H9 (cell line): Measurements from ENCODE around the gene BACE1-AS. TPM values are rescaled to one million over a fixed set of nuclear protein-coding genes. Genes with fewer than 3 reads are reported as not detected.

ENCODE experiments used
- DNase-seq: peaks from one replicate; pipeline ENCODE4 v3.0.0-alpha.2; 2017
- H2AFZ ChIP-seq: one replicate; pipeline ENCODE4 v1.6.1; 2013; ENCODE audit warnings: mild to moderate bottlenecking, low read length, control low read depth, moderate library complexity
- H2AK5ac ChIP-seq: 2 replicates; pipeline ENCODE4 v1.6.1; 2013; ENCODE audit warnings: low read length, control low read depth, mixed read lengths; ENCODE audit not compliant: insufficient read length
- H2BK120ac ChIP-seq: one replicate; pipeline ENCODE4 v1.6.1; 2013; ENCODE audit warnings: low read depth, mild to moderate bottlenecking, low read length, control low read depth, inconsistent platforms; ENCODE audit not compliant: poor library complexity, severe bottlenecking
- H2BK12ac ChIP-seq: 2 replicates; pipeline ENCODE4 v1.6.1; 2013; ENCODE audit warnings: low read length, control low read depth, mixed read lengths, low read depth; ENCODE audit not compliant: insufficient read length
- H2BK15ac ChIP-seq: 2 replicates; pipeline ENCODE4 v1.6.1; 2013; ENCODE audit warnings: low read depth, low read length, control low read depth
- H2BK20ac ChIP-seq: one replicate; pipeline ENCODE4 v1.6.1; 2013; ENCODE audit warnings: low read depth, mild to moderate bottlenecking, low read length, control low read depth, inconsistent platforms; ENCODE audit not compliant: poor library complexity, severe bottlenecking
- H2BK5ac ChIP-seq: 2 replicates; pipeline ENCODE4 v1.6.1; 2013; ENCODE audit warnings: low read length, control low read depth, mixed read lengths; ENCODE audit not compliant: insufficient read length
- H3K14ac ChIP-seq: 2 replicates; pipeline ENCODE4 v1.6.1; 2013; ENCODE audit warnings: low read length, control low read depth; ENCODE audit not compliant: insufficient read depth
- H3K18ac ChIP-seq: 2 replicates; pipeline ENCODE4 v1.6.1; 2013; ENCODE audit warnings: low read depth, mild to moderate bottlenecking, mixed read lengths, low read length, control low read depth; ENCODE audit not compliant: insufficient read length
- H3K23ac ChIP-seq: 2 replicates; pipeline ENCODE4 v1.6.1; 2013; ENCODE audit warnings: low read length, control low read depth, mixed read lengths, low read depth; ENCODE audit not compliant: insufficient read length
- H3K23me2 ChIP-seq: 2 replicates; pipeline ENCODE4 v1.6.1; 2013; ENCODE audit warnings: low read depth, mild to moderate bottlenecking, mixed read lengths, low read length, control low read depth; ENCODE audit not compliant: insufficient read length, poor library complexity, severe bottlenecking
- H3K27ac ChIP-seq: 2 replicates; pipeline ENCODE4 v1.5.1; 2013; ENCODE audit warnings: low read length, control low read depth, mixed read lengths, low read depth; ENCODE audit not compliant: insufficient read length
- H3K27me3 ChIP-seq: 2 replicates; pipeline ENCODE4 v1.6.1; 2013; ENCODE audit warnings: low read length, control low read depth, inconsistent platforms; ENCODE audit not compliant: insufficient read depth
- H3K4ac ChIP-seq: 2 replicates; pipeline ENCODE4 v1.6.1; 2013; ENCODE audit warnings: low read depth, mild to moderate bottlenecking, control low read depth, inconsistent platforms, low read length, moderate library complexity
- H3K4me1 ChIP-seq: 2 replicates; pipeline ENCODE4 v1.6.1; 2013; ENCODE audit warnings: low read length, control low read depth, inconsistent platforms; ENCODE audit not compliant: insufficient read depth
- H3K4me2 ChIP-seq: 2 replicates; pipeline ENCODE4 v1.6.1; 2013; ENCODE audit warnings: low read length, control low read depth, mixed read lengths; ENCODE audit not compliant: insufficient read length, insufficient read depth
- H3K56ac ChIP-seq: 2 replicates; pipeline ENCODE4 v1.6.1; 2013; ENCODE audit warnings: low read depth, mild to moderate bottlenecking, mixed read lengths, low read length, control low read depth; ENCODE audit not compliant: insufficient read length
- H3K79me1 ChIP-seq: 2 replicates; pipeline ENCODE4 v1.6.1; 2013; ENCODE audit warnings: low read depth, mild to moderate bottlenecking, moderate library complexity, low read length, control low read depth, inconsistent platforms; ENCODE audit not compliant: insufficient read depth, poor library complexity, severe bottlenecking
- H3K79me2 ChIP-seq: 2 replicates; pipeline ENCODE4 v1.6.1; 2013; ENCODE audit warnings: low read length, control low read depth, inconsistent platforms; ENCODE audit not compliant: insufficient read depth
- H3K9ac ChIP-seq: 2 replicates; pipeline ENCODE4 v1.6.1; 2013; ENCODE audit warnings: low read length, control low read depth, mixed read lengths; ENCODE audit not compliant: insufficient read length; ENCODE audit errors: extremely low read depth
- H3K9me3 ChIP-seq: one replicate; pipeline ENCODE4 v1.6.1; 2013; ENCODE audit warnings: low read depth, low read length, inconsistent platforms; ENCODE audit not compliant: control insufficient read depth
- H3T11ph ChIP-seq: one replicate; pipeline ENCODE4 v1.6.1; 2013; ENCODE audit warnings: mild to moderate bottlenecking, low read length, control low read depth, inconsistent platforms
- H4K20me1 ChIP-seq: one replicate; pipeline ENCODE4 v1.6.1; 2013; ENCODE audit not compliant: control insufficient read depth, insufficient read length, insufficient read depth
- H4K5ac ChIP-seq: 2 replicates; pipeline ENCODE4 v1.6.1; 2013; ENCODE audit warnings: low read depth, mild to moderate bottlenecking, mixed read lengths, low read length, control low read depth; ENCODE audit not compliant: insufficient read length
- H4K8ac ChIP-seq: replicated peaks from 2 replicates; pipeline ENCODE4 v1.6.1; 2013; ENCODE audit warnings: low read length, control low read depth, mixed read lengths, low read depth; ENCODE audit not compliant: insufficient read length
- H4K91ac ChIP-seq: 2 replicates; pipeline ENCODE4 v1.6.1; 2013; ENCODE audit warnings: low read depth, mild to moderate bottlenecking, moderate library complexity, mixed read lengths, low read length, control low read depth; ENCODE audit not compliant: insufficient read length
- H3K27ac Mint-ChIP-seq, 3 experiments: 2 replicates in 2 of 3; 3 replicates in 1 of 3; pipeline ENCODE4 v1.8.0; 2020 to 2021; ENCODE audit warnings: mixed read lengths in 3 of 3, mild to moderate bottlenecking in 1 of 3, moderate library complexity in 1 of 3
- H3K27me3 Mint-ChIP-seq: 2 replicates; pipeline ENCODE4 v1.8.0; 2021; ENCODE audit warnings: low read depth, mild to moderate bottlenecking, moderate library complexity, mixed read lengths
- H3K36me3 Mint-ChIP-seq, 3 experiments: 2 replicates in 2 of 3; 3 replicates in 1 of 3; pipeline ENCODE4 v1.8.0; 2020 to 2021; ENCODE audit warnings: low read depth in 3 of 3, mixed read lengths in 3 of 3; ENCODE audit not compliant: insufficient read depth in 1 of 3
- H3K4me1 Mint-ChIP-seq, 2 experiments: 2 replicates each; pipeline ENCODE4 v1.8.0; 2020; ENCODE audit warnings: mixed read lengths in 2 of 2
- H3K4me3 Mint-ChIP-seq, 2 experiments: 2 replicates in 1 of 2; 3 replicates in 1 of 2; pipeline ENCODE4 v1.8.0; 2020 to 2021; ENCODE audit warnings: mild to moderate bottlenecking in 2 of 2, mixed read lengths in 2 of 2, moderate library complexity in 1 of 2
- H3K9me3 Mint-ChIP-seq, 2 experiments: 2 replicates in 1 of 2; 3 replicates in 1 of 2; pipeline ENCODE4 v1.8.0; 2020; ENCODE audit warnings: mild to moderate bottlenecking in 2 of 2, mixed read lengths in 2 of 2, moderate library complexity in 1 of 2
- CTCF ChIP-seq: fragments of 200-600 bp; sonication (generic); conservative IDR thresholded peaks from 3 replicates; pipeline ENCODE4 v1.8.0; 2021; ENCODE audit warnings: antibody characterized with exemption, mild to moderate bottlenecking
- WGBS: extraction: QIAGEN DNeasy Blood & Tissue Kit; methylation state at CpG from one replicate; pipeline ENCODE4 v1.1.7; 2013; ENCODE audit warnings: missing lambda C conversion rate, low lambda C conversion rate, mixed read lengths; ENCODE audit not compliant: insufficient read length; ENCODE audit errors: extremely low coverage; 5-methylcytosine and 5-hydroxymethylcytosine counted together
- total RNA-seq: library from RNA; stranded (reverse); gene quantifications from 2 replicates; pipeline ENCODE4 v1.2.1, GENCODE V29; 2021

Gene BACE1-AS
- total RNA-seq, 1 experiment from 2014 or later, result 9.9 TPM

DNA sequence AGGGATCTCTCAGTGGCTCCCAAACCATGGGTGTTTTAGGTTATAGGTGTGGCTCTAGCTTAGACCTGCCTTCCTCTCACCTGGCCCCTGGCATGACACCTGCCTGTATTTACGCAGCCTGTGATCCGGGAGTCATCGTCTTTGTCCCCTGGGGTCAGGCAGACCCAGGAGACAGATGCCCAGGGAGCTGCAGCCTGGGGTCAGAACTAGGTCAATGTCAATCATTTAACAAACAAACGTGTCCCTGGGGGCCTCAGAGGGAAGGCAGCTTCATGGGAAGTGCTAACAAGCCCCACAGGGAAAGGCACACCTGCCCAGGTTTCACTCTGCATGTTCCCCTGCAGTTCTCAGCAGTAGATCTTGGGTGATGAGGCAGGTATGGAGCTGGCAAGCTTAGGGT, 12.0 kb downstream of the BACE1-AS start:
- Histone ChIP-seq H3K9me3 (no peaks in the 10 kb centered on the region), H3K79me2 (no peaks in the 10 kb centered on the region), H3K56ac (no peak overlapping the region), H2BK5ac (no peak overlapping the region), H2BK120ac (no peak overlapping the region), H3K4me2 (no peak overlapping the region), H2BK20ac (no peak overlapping the region), H3K9ac (no peak overlapping the region), H3K27me3 (no peaks in the 10 kb centered on the region), H2BK12ac (no peak overlapping the region), H4K20me1 (no peaks in the 10 kb centered on the region), H2AK5ac (no peak overlapping the region), H2AFZ (no peak overlapping the region), H3K18ac (no peak overlapping the region), H4K91ac (no peak overlapping the region), H3K23ac (no peak overlapping the region), H3K79me1 (no peaks in the 10 kb centered on the region), H3K23me2 (no peaks in the 10 kb centered on the region), H3K4me1 (peaks cover 7% of the 10 kb centered on the region; the same call in 1 of the 2 replicates), H3K14ac (no peak overlapping the region), H3K27ac (no peak overlapping the region), H3T11ph (no peak overlapping the region), H4K8ac (no peak overlapping the region), H3K4ac (no peak overlapping the region), H4K5ac (no peak overlapping the region), H2BK15ac (no peak overlapping the region)
- Mint-ChIP-seq H3K4me3 (no peak overlapping the region), H3K27me3 (peaks cover 3% of the 10 kb centered on the region; the same call in 1 of the 2 replicates), H3K27ac (no peak overlapping the region; a peak in 1 of 7 replicates), H3K36me3 (no peaks in the 10 kb centered on the region), H3K4me1 (peaks cover 37 to 42% of the 10 kb centered on the region in 2 experiments), H3K9me3 (no peaks in the 10 kb centered on the region)
- WGBS, result no CpG with 5 or more reads among the region's 4 CpGs
- DNase-seq, result no peak
- TF ChIP-seq CTCF, result no peak
